ENCODE results near the gene ECPAS.
"Not testable (repeated sequence)": the region's sequence is repeated elsewhere in the genome, so short reads cannot be mapped to it uniquely, and the experiment has no call there.

Gene ECPAS, protein sequence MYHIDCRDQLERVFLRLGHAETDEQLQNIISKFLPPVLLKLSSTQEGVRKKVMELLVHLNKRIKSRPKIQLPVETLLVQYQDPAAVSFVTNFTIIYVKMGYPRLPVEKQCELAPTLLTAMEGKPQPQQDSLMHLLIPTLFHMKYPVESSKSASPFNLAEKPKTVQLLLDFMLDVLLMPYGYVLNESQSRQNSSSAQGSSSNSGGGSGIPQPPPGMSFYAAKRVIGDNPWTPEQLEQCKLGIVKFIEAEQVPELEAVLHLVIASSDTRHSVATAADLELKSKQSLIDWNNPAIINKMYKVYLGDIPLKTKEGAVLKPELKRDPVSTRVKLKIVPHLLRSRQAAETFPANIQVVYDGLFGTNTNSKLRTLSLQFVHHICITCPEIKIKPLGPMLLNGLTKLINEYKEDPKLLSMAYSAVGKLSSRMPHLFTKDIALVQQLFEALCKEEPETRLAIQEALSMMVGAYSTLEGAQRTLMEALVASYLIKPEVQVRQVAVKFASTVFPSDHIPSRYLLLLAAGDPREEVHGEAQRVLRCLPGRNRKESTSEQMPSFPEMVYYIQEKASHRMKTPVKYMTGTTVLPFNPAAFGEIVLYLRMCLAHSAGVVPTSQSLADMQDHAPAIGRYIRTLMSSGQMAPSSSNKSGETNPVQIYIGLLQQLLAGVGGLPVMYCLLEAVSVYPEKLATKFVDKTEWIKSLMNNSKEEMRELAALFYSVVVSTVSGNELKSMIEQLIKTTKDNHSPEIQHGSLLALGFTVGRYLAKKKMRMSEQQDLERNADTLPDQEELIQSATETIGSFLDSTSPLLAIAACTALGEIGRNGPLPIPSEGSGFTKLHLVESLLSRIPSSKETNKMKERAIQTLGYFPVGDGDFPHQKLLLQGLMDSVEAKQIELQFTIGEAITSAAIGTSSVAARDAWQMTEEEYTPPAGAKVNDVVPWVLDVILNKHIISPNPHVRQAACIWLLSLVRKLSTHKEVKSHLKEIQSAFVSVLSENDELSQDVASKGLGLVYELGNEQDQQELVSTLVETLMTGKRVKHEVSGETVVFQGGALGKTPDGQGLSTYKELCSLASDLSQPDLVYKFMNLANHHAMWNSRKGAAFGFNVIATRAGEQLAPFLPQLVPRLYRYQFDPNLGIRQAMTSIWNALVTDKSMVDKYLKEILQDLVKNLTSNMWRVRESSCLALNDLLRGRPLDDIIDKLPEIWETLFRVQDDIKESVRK (N-terminal part only)

DNA sequence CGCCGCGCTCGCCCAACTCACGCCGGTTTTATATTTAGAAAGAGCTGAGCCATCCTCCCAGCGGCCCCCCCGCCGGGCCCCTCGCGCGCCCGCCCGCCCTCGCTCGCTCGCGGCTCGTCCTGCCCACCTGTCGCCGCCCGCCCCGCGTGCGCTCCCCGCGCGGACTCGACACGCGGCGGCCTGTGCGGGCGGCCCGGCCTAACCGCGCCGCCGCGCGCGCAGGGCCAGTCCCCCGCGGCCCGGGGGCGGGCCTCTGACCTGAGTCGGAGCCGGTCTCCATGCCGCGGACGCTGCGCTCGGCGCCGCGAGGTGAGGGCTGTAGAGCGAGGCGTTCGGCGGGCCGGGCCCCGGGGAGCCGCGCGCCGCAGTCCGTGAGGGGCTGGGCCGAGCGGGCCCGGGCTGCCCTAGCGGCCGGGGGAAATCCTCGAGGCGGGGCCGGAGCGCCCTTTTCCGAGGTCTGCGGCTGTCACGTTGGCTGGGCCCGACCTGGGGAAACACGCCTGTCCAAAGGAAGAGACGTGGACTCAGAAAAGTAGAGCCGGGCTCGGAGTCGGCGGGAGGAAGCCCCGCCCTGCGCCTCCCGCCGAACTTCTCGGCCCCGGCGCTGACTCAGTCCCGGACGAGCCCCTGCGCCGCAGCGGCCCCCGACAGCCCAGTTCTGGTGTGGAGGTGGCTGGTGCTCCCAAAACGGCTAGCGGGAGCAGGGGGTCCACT lies at the start of gene ECPAS:
Gene ECPAS (minus strand): TSS at position 526 of the 714 bp plus-strand sequence. CDS start 11,465 bp downstream, outside the sequence.
- FAIRE-seq: no peak

DNA sequence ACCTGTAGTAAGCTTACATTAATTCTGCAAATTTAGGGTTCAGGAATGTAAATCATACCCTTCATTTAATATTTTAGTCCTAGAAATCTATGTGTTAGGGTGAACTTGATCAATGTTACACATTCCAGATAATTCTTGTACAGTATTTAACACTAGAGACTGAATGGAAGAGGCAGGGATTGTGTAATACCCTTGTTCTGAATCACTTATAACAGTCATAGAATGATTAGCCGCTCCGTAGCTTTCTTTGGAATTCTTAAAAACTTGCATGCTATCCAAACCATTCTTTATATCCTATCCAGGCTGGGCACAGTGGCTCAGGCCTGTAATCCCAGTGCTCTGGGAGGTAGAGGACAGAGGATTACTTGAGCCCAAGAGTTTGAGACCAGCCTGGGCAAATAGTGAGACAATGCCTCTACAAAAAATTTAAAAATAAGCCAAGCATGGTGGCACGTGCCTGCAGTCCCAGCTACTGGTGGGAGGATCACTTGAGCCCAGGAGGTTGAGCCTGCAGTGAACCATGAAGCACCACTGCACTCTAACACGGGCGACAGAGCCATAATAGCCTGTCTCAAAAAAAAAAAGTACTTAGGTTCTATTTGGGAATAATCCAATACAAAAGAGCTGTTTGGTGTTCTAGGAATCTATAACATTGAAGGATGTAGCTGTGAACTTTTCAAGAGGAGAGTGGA lies 49.1 kb upstream of the ECPAS start:
- FAIRE-seq: no peak

DNA sequence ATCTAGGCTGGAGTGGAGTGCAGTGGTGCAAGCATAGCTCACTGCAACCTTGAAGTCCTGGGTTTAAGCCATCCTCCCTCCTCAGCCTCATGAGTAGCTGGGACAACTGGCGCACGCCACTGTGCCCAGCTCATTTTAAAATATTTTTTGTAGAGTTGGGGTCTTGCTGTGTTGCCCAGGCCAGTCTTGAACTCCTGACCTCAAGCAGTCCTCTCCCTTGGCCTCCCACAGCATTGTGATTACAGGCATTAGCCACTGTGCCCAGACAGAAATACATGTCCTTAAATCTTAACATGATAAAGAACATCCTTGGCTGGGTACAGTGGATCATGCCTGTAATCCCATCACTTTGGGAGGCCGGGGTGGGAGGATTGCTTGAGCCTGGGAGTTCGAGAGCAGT lies 47.5 kb upstream of the ECPAS start:
- no peak for FAIRE-seq

DNA sequence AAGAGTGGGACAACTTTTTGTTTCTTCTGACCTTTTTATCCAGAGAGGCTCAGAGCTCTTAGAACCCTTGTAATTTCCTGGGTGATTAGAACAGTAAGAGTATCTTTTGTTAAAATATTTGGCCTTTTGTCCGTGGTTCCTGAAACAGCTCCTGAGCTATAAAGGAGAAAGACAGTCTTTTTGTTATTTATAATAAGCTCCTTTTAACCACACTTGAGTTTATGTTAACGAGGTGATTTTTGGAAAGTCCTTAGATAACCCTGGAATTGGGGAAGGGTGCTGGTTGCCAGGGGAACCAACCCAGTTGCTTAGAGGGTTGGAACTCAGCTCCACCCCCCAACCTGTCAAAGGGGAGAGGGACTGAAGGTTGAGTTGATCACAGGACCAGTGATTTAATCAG lies 45.6 kb upstream of the ECPAS start:
- no peak for FAIRE-seq

DNA sequence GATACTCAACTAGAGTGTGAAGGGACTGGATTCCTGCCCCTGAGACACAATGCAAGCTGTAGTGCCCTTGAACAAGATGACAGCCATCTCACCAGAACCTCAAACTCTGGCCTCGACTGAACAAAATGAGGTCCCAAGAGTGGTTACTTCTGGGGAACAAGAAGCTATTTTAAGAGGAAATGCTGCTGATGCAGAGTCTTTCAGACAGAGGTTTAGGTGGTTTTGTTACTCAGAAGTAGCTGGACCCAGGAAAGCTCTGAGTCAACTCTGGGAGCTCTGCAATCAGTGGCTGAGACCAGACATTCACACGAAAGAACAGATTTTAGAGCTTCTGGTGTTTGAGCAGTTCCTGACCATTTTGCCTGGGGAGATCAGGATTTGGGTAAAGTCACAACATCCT lies 43.2 kb upstream of the ECPAS start:
- FAIRE-seq: no peak

DNA sequence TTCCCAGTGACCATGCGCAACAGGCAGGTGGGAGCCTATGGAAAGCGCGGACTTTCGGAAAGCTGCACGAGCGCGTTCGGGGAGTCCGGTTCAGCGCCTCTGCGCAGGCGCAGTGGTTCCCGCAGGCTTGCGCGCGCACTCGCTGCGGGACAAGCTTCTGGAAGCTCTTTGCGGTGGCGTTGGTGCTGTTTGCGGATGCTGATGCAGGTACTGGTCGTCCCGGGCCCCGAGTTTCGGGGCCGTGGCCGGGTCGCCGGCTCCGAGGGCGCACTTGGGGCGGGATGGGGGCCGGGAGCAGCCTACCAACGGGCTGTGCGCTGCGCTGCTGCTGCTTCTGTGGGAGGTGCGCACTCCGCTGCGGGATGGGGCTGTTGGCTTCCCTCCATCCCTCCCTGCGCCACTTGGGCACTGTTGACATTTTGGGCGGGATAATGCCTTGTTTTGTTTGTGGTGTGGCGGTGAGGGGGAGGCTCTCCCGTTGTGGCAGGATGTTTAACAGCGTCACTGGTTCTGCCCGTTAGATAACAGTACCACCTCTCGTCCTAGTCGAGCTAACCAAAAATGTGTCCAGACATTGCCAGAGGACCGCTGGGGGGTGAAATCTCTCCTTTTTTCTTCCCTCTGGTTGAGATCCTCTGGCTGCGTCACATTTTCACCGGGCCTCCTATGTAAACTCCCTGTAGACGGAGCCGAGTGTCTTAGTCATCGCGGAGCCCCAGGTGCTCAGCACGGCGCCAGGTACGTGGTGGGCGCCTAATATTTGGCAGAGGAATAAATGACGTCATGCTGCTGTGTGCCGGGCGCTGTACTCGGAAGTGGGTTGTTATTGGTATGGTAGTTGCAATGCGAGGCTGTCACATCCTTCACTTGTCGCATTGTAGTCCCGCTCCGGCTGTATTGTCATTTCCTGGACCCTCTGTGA lies 41.1 kb upstream of the ECPAS start, which contains the start of gene ZNF483:
Gene ZNF483 (plus strand): TSS at position 124 of the 922 bp plus-strand sequence. CDS start 2,217 bp downstream, outside the sequence.
- peak; percentile 48 for FAIRE-seq

DNA sequence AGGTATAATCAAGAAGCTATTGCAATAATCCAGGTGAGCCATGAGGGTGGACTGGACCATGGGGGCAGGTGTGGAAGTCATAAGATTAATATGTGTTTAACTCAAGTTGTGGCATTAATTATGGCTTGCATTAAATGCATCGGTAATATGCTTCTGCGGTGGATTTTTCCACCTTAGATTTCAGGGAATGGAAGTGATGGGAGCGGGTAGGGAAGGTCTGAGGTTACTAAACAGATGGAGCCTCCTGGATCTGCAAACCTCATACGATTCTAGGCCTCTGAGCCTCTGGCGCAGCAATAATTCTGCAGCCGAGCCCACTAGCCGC lies 40.5 kb upstream of the ECPAS start:
- no peak for FAIRE-seq

DNA sequence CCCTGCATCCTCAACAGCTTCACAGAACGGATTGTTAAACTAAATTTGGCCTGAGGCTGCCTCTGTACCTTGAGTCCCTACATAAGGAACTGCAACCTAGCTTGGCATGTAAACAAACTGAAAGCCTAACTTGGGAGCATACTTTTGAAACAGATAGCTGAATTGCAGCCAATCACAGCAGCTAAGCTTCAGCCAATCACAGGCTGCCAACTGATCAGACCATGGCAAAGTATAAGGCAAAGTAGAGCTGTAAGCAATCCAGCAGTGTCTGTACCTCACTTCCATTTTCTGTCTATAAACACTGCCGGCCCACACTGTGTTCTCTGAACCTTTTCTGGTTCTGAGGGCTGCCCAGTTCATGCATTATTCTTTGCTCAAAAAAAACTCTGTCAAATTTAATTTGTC lies 31.9 kb upstream of the ECPAS start:
- no peak for FAIRE-seq

DNA sequence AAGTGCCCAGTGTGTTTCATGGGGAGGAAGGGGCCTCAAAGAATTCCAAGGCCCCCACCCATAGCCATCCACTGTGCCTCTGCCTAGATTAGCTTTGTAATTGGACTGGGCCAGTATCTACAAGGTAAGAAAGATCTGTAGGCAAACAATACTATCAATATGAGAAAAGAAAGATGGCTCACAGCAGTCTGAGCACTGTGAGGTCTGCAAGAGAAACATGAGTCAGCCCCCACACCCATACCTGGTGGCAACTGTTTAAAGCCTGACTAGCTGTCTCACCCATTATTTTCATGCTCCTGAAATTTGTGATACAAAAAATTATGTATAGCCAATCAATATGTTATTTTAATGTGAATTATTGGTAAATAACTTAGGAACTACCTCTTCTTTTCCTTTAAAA lies 30.8 kb upstream of the ECPAS start:
- FAIRE-seq: no peak

DNA sequence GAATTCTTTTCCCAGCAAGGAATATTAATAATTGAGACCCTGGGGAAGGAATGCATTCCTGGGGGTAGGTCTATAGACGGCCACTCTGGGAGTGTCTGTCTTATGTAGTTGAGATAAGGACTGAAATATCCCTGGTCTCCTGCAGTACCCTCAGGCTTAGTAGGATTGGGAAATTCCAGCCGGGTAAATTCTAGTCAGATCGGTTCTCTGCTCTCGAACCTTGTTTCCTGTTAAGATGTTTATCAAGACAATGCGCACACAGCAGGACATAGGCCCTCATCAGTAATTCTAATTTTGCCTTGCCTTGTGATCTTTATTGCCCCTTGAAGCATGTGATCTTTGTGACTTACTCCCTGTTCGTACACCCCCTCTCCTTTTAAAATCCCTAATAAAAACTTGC lies 27.4 kb upstream of the ECPAS start:
- not testable (repeated sequence) for FAIRE-seq

DNA sequence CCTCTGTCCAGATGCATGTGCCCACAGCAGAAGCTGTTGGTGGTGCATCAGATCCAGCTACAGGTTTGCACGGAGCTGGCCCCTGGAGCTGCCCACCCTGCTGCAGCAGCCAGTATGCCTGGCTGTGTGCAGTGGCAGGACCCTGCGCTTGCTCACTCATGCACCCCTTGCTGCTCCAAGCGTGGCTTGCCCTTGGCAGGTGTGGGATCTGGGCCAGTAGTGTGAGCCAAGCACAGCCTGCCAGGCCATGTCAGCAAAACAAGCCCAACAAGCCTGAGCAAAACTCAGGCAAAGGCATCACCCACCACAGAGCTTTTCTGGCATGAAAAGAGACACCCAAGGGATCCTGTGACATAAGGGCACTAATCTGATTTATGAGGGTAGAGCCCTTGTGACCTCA lies 18.3 kb upstream of the ECPAS start:
- FAIRE-seq: no peak

DNA sequence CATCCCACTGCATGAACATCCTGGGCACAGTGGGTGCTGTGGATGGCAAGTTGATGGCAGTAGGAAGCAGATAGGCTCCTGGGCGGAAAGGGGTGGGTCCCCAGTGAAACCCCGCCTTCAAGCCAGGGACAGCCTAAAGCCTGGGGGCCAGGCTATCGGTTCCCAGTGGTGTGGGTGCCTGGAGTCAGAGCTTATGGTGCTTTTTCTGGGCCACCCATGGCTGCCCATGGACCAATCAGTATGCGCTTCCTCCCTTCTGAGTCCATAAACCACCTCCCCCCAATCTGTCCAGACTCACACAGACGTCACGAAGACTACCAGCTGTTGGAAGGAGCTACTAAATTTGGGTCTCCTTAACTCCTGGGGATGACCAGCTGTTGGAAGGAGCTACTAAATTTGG lies 17.5 kb upstream of the ECPAS start:
- no peak for FAIRE-seq

DNA sequence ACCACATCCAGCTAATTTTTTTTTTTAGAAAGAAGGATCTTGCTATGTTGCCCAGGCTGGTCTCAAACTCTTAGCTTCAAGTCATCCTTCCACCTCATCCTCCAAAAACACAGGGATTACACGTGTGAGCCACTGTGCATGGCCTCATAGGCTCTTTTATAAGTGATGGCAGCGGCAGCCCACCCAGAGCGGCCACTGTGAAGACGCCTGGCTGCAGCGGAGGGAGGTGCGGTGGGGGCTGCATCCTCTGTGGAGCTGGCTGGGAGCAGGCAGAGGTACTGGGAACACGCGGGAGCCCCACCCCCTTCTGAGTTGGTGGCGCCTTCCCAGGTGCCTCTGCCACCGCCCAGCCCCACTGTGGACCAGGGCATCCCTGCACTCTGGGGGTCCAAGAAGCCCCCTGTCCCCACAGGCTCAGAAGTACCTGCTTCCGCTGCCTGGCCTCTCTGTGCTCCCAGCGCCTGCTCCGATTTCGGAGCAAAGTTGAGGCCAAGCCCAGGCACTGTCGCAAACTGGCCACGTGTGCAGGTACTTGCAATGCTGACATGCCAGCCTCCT lies 16.9 kb upstream of the ECPAS start:
- FAIRE-seq: no peak

DNA sequence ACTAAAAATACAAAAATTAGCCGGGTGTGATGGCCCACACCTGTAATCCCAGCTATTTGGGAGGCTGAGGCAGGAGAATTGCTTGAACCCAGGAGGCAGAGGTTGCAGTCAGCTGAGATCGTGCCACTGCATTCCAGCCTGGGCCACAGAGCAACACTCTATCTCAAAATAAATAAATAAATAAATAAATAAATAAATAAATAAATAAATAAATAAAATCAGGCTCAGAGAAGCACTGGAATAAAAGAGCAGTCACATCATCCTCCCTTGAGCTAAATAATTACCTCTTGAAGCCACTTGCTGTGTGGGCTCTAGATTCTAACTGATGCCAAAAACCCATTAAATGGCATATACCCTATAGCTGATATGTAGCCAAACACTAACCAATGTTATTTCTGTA lies 13.0 kb upstream of the ECPAS start:
- FAIRE-seq: not testable (repeated sequence)

DNA sequence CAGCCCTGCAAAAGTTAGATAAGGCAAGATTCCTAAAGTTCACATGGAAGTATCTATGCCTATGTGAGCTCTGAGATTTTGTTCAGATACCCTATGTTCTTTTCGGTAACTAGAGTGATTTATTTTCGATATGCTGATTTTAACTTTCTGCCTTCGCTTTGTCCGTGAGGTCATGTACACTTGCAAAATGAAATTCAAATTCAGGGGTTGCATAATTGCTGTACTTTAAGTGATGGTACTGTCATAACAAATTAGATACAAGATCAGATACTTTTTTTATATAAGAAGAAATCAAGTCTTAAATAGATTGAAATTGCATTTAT lies 350 bp upstream of the ECPAS start:
- FAIRE-seq: no peak

DNA sequence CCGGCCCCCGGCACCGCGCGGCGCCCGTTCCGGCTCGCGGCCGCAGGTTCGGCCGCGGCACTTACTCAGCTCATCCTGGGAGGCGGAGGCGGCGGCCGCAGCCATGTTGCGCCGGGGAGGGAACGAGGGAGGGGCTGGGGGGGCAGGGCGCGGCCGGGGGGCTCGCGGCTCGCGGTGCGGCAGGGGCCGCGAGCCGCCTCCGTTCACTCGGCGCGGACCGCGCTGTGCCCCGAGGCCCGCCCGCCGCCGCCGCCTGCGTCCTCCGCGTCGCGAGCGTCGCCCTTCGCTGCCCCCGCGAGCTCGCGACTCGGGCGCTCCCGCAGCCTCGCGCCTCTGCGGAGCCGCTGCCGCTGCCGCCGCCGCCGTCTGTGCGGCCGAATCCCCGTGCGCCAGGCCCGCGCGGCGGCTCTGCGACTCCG lies 735 bp downstream of the ECPAS start:
- no peak for FAIRE-seq

DNA sequence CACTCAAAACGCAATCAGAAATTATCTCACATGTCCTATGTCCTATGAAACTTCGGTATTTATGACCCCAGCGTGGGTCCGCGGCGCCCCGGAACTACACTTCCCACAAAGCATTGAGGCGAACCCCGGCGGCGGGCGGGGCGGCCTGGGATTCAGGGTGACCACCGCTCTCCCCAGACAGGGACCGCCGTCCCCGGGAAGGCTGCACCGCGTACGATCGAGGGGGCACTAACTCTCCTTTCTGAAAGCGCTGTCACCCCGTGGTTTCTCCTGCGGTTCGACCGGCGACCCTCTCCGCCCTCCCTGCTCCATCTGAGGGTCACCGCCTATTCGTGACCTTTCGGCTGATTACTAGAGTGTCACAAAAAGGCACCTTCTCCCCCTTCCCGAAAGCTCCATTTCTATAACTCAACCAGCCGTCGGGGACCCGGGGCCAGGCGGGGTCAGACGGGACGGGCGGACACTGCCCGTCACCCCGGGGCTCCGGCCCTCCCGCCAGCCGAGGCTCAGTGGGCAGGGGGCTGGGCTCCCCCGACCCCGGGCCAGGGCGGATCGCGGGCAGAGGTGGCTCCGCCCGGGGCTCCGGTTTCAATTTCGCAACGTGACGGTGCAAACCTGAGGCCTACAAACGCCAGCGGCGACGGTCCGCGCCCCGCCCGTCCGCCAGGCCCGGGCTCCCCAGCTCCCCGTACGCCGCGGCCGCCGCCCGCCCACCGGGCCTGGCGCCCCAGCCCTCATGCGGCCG lies 1.3 kb downstream of the ECPAS start:
- no peak for FAIRE-seq

DNA sequence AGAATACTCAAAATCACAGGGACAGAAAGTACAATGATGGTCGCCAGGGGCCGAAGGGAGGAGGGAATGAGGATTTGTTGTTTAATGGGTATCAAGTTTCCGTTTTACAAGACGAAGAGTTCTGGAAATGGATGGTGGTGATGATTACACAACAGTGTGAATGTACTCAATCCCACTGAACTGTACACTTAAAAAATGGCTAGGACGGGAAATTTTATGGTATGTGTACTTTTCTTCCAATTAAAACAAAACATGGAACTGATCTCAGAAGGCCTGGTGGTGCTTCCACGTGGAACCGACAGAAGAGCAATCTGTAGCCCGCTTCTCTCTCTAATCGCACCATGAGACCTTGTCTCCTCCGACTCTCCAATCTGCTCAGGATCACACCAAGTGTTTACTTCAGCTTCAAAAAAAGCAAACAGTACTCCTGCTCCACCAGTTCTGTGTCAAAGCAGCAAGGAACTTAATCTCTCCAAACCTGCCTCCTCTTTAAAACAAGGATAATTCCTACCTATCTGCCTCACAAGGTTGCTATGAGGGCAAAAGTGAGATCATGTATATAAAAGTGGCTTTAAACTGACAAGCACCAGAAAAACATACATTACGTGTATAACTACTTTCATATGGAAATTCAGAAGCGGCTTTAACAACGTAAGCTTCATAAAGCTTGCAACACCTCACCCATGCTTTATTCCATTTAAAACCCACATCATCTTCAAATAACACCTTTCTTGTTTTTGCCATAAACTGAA lies 2.1 kb downstream of the ECPAS start:
- FAIRE-seq: no peak

DNA sequence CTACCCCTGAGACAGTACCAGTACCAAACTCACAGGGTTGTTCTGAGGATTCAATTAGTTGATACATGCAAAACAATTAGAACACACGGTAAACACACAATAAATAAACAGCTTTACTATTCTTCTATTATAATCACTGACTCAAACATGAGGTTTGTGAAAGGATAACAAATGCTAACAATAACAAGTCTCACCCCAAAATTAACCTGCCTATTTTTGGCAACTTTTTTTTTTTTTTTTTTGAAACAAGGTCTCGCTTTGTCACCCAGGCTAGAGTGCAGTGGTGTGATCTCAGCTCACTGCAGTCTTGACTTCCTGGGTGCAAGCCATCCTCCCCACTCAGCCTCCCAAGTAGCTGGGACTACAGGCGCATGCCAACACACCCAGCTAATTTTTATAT lies 6.5 kb downstream of the ECPAS start:
- no peak for FAIRE-seq
